ENCODE data around the gene RIPOR3.

Gene RIPOR3

DNA sequence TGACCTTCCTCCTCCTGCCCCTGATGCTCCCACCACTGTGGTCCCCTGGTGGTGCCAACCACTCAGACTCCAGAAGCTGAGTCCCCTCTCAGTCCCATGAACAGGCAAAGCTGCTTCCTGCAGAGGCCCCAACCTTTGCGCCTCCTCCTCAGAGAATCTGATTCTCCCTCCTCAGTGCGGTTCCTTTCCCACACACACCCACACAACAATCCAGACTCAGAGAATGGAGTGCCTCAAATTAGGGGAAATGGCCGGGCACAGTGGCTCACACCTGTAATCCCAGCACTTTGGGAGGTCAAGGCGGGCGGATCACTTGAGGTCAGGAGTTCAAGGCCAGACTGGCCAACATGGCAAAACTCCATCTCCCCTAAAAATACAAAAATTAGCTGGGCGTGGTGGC is 23.0 kb downstream of the RIPOR3 start:
- no peak overlapping the region for H3K4me3 ChIP-seq (ENCODE audit: low read length)
- TF ChIP-seq, protein P1, sequence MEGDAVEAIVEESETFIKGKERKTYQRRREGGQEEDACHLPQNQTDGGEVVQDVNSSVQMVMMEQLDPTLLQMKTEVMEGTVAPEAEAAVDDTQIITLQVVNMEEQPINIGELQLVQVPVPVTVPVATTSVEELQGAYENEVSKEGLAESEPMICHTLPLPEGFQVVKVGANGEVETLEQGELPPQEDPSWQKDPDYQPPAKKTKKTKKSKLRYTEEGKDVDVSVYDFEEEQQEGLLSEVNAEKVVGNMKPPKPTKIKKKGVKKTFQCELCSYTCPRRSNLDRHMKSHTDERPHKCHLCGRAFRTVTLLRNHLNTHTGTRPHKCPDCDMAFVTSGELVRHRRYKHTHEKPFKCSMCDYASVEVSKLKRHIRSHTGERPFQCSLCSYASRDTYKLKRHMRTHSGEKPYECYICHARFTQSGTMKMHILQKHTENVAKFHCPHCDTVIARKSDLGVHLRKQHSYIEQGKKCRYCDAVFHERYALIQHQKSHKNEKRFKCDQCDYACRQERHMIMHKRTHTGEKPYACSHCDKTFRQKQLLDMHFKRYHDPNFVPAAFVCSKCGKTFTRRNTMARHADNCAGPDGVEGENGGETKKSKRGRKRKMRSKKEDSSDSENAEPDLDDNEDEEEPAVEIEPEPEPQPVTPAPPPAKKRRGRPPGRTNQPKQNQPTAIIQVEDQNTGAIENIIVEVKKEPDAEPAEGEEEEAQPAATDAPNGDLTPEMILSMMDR (conservative IDR thresholded peaks at IDR 0.05; ENCODE audit: low read depth, low read length), result no peak
- DNase-seq (ENCODE audit: low read depth), result no peak

DNA sequence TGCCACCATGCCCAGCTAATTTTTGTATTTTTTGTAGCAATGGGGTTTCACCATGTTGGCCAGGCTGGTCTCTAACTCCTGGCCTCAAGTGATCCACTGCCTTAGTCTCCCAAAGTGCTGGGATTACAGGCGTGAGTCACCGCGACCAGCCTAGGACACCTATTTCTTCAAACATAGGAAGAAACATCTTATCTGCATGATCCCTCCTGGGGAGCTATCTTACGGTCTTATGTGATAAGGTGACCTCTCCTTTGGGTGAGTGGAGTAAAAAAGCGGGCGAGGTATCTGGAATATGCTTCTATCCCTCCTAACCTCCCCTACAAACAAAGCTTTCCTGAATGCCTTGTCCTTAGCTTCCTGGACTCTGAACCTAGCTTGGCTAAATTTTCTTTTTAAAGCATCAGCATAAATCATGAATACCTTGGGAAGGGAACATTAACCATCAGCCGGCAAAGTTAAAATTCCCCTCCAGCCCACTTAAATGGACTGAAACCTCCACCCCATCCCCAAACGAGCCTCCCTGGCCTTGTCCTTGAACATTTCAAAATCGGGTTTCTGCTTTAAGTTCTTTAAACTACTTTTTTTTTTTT is 24.5 kb downstream of the RIPOR3 start:
- TF ChIP-seq, protein P1 (conservative IDR thresholded peaks at IDR 0.05; ENCODE audit: low read depth, low read length), result no peak
- no peak for DNase-seq (ENCODE audit: low read depth)
- H3K4me3 ChIP-seq (ENCODE audit: low read length), result no peak overlapping the region

DNA sequence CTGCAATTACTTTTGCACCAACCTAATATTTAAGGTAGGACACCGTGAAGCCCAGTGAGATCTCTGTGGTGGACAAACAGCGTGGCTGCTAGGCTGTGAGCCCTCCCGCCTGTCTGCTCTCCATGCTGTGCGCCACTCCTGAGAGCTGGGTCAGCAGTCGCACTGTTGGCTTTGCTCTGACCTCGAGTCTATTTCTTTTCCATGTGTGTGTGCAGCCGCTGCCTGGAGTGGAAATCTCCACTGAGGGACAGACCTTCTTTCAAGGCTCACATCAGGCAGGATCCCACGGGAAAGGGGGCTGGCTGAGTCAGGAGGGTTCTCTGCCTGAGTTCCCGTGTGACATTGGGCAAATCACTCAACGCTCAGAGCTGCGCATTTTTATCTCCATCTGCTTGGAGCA is 27.1 kb downstream of the RIPOR3 start:
- no peak for DNase-seq (ENCODE audit: low read depth)
- TF ChIP-seq, protein P1 (conservative IDR thresholded peaks at IDR 0.05; ENCODE audit: low read depth, low read length), result no peak
- no peak overlapping the region for H3K4me3 ChIP-seq (ENCODE audit: low read length)

DNA sequence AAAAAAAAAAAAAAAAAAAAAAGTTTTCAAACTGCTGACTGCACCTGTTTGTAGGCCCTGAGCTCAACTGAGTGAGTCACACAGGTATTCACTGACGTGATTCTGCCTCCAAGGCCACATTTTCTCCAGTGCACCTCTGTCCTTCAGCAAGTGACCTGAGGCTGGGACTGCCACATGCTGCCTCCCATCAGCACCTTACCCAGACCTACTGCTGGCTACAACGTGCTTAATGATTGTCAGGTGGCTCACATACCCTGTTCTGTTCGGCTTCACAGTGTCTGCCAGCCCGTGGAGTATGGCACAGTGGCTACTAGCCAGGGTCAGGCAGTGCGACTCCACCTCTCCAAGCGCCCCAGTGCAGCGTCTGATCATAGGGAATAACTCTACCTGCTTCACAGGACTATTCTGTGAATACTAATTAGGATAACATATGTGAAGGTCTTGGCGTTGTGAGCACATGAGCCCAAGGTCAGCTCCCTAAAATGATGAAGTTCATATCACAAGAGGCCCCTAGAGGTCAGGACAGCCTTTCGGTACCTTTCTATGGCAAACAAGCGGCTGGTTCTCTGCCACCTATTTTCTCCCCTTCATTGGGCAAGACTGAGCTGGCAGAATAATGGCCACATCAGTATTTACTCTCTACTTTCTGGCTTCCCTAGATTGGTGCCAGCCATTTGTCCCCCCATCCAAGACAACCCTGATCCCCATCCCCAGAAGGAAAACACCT is 28.1 kb downstream of the RIPOR3 start:
- TF ChIP-seq, protein P1 (conservative IDR thresholded peaks at IDR 0.05; ENCODE audit: low read depth, low read length), result peak; percentile 42
- H3K4me3 ChIP-seq (ENCODE audit: low read length), result no peak overlapping the region
- no peak for DNase-seq (ENCODE audit: low read depth)

DNA sequence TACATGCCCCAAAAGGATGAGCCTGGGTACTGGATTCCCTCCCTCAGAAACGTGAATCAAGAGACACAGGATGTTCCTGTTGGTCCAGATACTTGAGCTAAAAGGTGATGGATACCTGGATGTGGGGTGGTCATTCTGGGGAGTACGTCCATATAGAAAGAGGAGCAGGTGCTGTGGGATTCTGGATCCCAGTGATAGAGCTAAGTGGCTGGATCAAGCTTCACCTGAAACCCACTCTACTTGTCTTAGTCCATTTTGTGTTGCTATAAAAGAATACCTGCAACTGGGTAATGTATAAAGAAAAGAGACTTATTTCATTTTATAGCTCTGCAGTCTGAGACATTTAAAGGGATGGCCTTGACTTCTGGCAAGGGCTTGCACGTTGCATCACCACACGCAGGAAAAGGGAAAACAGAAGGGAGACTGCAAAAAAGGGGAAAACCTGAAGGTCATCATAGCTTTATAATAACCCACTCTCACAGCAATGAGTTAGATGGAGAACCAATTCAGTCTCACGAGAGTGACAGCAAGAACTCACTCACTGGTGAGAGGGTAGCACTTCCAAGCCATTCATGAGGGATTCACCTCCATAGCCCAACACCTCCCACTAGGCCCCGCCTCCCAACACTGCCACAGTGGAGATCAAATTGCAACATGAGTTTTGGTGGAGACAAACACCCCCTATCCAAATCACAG is 31.2 kb downstream of the RIPOR3 start:
- TF ChIP-seq, protein P1 (conservative IDR thresholded peaks at IDR 0.05; ENCODE audit: low read depth, low read length), result no peak
- no peak for DNase-seq (ENCODE audit: low read depth)
- H3K4me3 ChIP-seq (ENCODE audit: low read length), result no peak overlapping the region

DNA sequence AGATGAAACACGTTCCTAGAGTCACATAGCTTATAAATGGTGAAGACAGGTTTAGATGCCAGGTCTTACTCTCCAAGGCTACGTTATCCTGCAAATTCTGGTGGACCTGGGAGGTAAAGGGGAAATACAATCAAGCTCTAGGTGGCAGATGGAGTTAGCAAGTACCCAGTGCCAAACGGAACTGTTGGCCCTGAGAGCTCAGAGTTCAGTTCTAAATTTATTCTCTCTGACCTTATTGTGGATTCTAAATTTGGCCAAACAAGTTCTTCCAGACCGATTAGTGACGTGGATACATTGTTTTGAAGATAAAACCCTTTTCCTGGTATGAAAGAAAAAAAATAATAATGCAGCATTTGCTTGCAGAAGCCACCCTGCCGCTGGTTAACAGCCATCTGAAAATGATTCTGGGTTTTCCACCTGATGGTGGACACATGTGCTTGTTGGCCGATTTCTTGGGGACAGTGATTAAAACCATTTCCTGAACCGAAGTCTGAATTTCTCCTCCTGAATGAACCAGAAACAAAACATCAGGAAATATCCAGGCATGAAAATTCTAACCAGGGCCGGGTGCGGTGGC is 32.5 kb downstream of the RIPOR3 start:
- no peak overlapping the region for H3K4me3 ChIP-seq (ENCODE audit: low read length)
- DNase-seq (ENCODE audit: low read depth), result no peak
- TF ChIP-seq, protein P1 (conservative IDR thresholded peaks at IDR 0.05; ENCODE audit: low read depth, low read length), result no peak

Data from retinal pigment epithelial cell (primary cell).